ENCODE measurements around the gene PAMR1. TPM values are rescaled to one million over a fixed set of nuclear protein-coding genes. Genes with fewer than 3 reads are reported as not detected.

The PAMR1 gene
- total and polyA plus RNA-seq, 2 donors from 2014 or later, result 2.2 to 2.4 TPM

DNA sequence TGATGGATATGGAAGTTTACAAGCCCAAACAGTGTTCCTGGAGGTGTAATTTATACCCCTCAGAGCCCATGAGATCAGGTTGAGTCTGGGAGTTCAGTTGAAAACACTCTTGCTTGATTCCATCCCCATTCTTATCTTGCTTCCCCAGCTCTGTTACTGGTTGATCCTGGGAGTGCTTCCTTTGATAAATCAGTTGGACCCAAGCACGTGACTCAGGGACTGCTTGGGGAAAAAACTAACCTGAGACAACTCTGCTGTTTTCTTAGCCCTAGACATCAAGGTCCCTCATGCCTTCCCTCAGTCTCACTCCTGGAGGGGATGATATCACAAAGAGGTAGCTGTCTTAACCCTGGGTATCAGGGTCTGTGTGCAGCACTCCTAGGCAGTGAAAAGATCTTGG lies 71.1 kb downstream of the PAMR1 start:
- no peak overlapping the region for H3K4me3 ChIP-seq (ENCODE audit: low read length in 3 of 3)
- H3K27ac ChIP-seq (ENCODE audit: low read depth in 2 of 2, low read length in 2 of 2), result no peak overlapping the region
- H3K27me3 ChIP-seq (ENCODE audit: control insufficient read depth, insufficient read depth, low read length), result no peaks in the 10 kb centered on the region
- DNase-seq, result no peak
- H3K36me3 ChIP-seq (ENCODE audit: control insufficient read depth in 2 of 3, insufficient read depth in 3 of 3, low read length in 3 of 3), result no peaks in the 10 kb centered on the region
- no peak overlapping the region for H3K9ac ChIP-seq (ENCODE audit: low read length in 3 of 3)
- TF ChIP-seq, protein P1, sequence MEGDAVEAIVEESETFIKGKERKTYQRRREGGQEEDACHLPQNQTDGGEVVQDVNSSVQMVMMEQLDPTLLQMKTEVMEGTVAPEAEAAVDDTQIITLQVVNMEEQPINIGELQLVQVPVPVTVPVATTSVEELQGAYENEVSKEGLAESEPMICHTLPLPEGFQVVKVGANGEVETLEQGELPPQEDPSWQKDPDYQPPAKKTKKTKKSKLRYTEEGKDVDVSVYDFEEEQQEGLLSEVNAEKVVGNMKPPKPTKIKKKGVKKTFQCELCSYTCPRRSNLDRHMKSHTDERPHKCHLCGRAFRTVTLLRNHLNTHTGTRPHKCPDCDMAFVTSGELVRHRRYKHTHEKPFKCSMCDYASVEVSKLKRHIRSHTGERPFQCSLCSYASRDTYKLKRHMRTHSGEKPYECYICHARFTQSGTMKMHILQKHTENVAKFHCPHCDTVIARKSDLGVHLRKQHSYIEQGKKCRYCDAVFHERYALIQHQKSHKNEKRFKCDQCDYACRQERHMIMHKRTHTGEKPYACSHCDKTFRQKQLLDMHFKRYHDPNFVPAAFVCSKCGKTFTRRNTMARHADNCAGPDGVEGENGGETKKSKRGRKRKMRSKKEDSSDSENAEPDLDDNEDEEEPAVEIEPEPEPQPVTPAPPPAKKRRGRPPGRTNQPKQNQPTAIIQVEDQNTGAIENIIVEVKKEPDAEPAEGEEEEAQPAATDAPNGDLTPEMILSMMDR (IDR thresholded peaks at IDR 0.05; ENCODE audit: borderline replicate concordance, extremely low read depth, insufficient read depth), result no peak
- no peaks in the 10 kb centered on the region for H3K9me3 ChIP-seq (ENCODE audit: control insufficient read depth in 2 of 3, insufficient read depth in 1 of 3, low read length in 3 of 3)
- intact Hi-C loops (cut with DNase I), result no loop called here
- no peaks in the 10 kb centered on the region for H3K4me1 ChIP-seq (ENCODE audit: control insufficient read depth in 2 of 3, insufficient read depth in 2 of 3, low read depth in 1 of 3, low read length in 3 of 3)
- FAIRE-seq, result no peak

DNA sequence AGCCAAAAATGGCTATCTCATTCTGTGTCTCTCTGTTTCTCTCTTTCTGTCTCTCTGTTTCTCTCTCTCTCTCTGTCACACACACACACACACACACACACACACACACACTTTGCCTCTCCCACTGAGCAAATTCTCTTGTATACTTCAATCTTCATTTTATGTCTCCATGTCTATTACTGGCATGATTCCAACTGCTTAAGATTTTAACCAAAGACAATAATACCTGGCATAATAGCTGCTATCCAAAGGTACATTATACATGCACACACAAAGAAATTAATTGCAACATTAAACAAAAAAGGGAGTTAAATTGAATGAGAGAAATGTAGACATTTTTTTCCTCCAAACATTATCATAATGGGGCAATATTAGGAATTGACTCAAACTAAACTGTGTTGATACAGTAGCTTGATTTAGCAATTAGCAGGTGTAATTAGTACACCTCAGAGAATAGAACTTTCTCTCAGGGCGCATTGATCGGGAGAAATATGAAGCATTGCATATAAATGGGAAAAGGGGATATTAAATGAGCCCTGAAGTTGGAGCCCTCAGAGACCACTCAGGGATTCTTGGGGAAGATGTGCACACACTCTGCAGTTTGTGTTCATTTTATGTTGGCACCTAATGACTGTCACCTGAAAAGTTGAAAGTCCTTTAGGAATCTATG lies 88.7 kb downstream of the PAMR1 start:
- Histone ChIP-seq H3K36me3 (ENCODE audit: control insufficient read depth in 2 of 3, insufficient read depth in 3 of 3, low read length in 3 of 3) (no peaks in the 10 kb centered on the region), H3K27ac (ENCODE audit: low read depth in 2 of 2, low read length in 2 of 2) (no peak overlapping the region), H3K9me3 (ENCODE audit: control insufficient read depth in 2 of 3, insufficient read depth in 1 of 3, low read length in 3 of 3) (no peaks in the 10 kb centered on the region), H3K9ac (ENCODE audit: low read length in 3 of 3) (no peak overlapping the region), H3K4me3 (ENCODE audit: low read length in 3 of 3) (no peak overlapping the region), H3K27me3 (ENCODE audit: control insufficient read depth, insufficient read depth, low read length) (no peaks in the 10 kb centered on the region), H3K4me1 (ENCODE audit: control insufficient read depth in 2 of 3, insufficient read depth in 2 of 3, low read depth in 1 of 3, low read length in 3 of 3) (no peaks in the 10 kb centered on the region)
- intact Hi-C loops (cut with DNase I), result no loop called here
- TF ChIP-seq, protein P1 (IDR thresholded peaks at IDR 0.05; ENCODE audit: borderline replicate concordance, extremely low read depth, insufficient read depth), result no peak
- FAIRE-seq (no peak), DNase-seq (no peak)

DNA sequence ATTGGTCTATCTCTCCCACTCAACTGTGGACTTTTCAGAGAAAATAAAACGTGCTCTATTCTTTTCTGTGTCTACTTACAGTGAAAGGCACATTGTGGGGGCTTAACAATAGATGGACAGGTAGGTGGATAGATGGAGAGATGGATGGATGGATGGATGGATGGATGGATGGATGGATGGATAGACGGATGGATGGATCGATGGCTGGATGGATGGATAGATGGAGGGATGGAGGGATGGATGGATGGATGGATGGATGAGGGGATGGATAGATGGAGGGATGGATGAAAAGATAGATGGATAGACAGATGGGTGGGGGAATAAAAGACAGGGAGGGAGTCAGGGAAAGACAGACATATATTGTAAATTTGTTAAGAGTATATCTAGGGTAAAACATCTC lies 91.8 kb downstream of the PAMR1 start:
- H3K36me3 ChIP-seq (ENCODE audit: control insufficient read depth in 2 of 3, insufficient read depth in 3 of 3, low read length in 3 of 3), result no peaks in the 10 kb centered on the region
- H3K27ac ChIP-seq (ENCODE audit: low read depth in 2 of 2, low read length in 2 of 2), result no peak overlapping the region
- intact Hi-C loops (cut with DNase I), result no loop called here
- no peak for DNase-seq
- no peak overlapping the region for H3K4me3 ChIP-seq (ENCODE audit: low read length in 3 of 3)
- no peaks in the 10 kb centered on the region for H3K4me1 ChIP-seq (ENCODE audit: control insufficient read depth in 2 of 3, insufficient read depth in 2 of 3, low read depth in 1 of 3, low read length in 3 of 3)
- H3K9ac ChIP-seq (ENCODE audit: low read length in 3 of 3), result no peak overlapping the region
- no peak for FAIRE-seq
- TF ChIP-seq, protein P1 (IDR thresholded peaks at IDR 0.05; ENCODE audit: borderline replicate concordance, extremely low read depth, insufficient read depth), result no peak
- no peaks in the 10 kb centered on the region for H3K27me3 ChIP-seq (ENCODE audit: control insufficient read depth, insufficient read depth, low read length)
- no peaks in the 10 kb centered on the region for H3K9me3 ChIP-seq (ENCODE audit: control insufficient read depth in 2 of 3, insufficient read depth in 1 of 3, low read length in 3 of 3)

DNA sequence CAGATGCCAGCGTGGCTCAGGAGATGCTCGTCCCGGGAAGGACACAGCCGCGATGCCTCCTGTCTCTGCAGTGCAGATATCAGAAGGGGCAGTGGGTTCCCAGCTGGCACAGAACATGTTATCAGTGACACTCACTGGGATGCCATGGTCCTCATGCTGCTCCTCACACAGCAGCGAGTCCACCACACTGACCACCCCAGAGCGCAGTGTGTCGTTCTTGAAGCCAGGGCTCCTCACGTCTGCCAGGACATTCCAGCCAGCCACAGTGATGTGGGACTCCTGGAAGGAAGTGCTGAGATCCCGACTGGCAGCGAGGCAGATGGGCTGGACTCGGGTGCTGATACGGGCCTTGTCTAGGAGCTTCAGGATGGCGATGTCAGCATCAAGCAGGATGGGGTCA lies 93.0 kb downstream of the PAMR1 start:
- Histone ChIP-seq H3K9me3 (ENCODE audit: control insufficient read depth in 2 of 3, insufficient read depth in 1 of 3, low read length in 3 of 3) (no peaks in the 10 kb centered on the region), H3K4me3 (ENCODE audit: low read length in 3 of 3) (no peak overlapping the region), H3K27me3 (ENCODE audit: control insufficient read depth, insufficient read depth, low read length) (no peaks in the 10 kb centered on the region), H3K4me1 (ENCODE audit: control insufficient read depth in 2 of 3, insufficient read depth in 2 of 3, low read depth in 1 of 3, low read length in 3 of 3) (no peaks in the 10 kb centered on the region), H3K9ac (ENCODE audit: low read length in 3 of 3) (no peak overlapping the region), H3K27ac (ENCODE audit: low read depth in 2 of 2, low read length in 2 of 2) (no peak overlapping the region), H3K36me3 (ENCODE audit: control insufficient read depth in 2 of 3, insufficient read depth in 3 of 3, low read length in 3 of 3) (no peaks in the 10 kb centered on the region)
- TF ChIP-seq, protein P1 (IDR thresholded peaks at IDR 0.05; ENCODE audit: borderline replicate concordance, extremely low read depth, insufficient read depth), result no peak
- no peak for FAIRE-seq
- no peak for DNase-seq
- intact Hi-C loops (cut with DNase I), result no loop called here
